Putamen (tissue), 1 donor: ENCODE results near the gene SETX.
"Not testable (repeated sequence)": the region's sequence is repeated elsewhere in the genome, so short reads cannot be mapped to it uniquely, and the experiment has no call there.

Experiments used
- DNase-seq: peaks from one replicate; pipeline ENCODE4 v3.0.0-alpha.2; 2016; ENCODE audit warnings: low spot score

SETX gene

DNA sequence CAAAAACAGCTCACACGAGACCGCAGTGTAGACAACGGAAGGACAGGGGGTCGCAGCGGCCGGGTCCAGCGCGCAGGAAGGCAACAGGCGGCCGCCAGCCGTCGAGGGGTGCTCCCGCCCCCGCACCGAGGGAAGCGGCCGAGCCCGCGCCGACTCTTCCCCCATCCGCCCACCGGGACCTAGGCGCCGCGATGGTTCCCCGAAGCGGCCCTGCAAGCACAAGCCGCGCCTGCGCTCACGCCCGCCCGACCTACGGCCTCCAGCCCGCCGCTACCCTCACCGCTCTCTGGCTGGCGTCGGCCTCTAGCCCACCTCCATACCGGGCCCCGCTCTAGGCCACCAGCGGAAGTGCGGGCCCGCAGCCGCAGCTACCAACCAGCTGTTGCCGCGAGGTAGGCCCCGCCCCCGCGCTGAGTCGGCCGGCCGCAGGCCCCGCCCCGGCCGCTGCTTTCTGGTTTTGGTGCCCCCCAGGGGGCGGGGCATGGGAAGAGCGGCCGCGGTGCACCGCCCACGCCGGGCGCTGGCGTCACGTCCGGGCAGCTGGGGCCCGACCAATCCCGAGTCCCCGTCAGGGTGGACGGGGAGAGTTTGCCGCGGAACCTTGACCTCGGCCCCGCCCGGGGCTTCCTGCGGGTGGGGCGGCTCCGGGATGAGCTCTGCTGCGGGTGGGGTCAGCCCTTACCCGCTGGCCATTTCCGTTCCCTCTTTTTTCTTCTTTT lies at the start of gene SETX:
Gene SETX (minus strand): TSS at position 350 of the 719 bp plus-strand sequence. CDS start 5,558 bp downstream, outside the sequence.
- DNase-seq: peak; percentile 98

DNA sequence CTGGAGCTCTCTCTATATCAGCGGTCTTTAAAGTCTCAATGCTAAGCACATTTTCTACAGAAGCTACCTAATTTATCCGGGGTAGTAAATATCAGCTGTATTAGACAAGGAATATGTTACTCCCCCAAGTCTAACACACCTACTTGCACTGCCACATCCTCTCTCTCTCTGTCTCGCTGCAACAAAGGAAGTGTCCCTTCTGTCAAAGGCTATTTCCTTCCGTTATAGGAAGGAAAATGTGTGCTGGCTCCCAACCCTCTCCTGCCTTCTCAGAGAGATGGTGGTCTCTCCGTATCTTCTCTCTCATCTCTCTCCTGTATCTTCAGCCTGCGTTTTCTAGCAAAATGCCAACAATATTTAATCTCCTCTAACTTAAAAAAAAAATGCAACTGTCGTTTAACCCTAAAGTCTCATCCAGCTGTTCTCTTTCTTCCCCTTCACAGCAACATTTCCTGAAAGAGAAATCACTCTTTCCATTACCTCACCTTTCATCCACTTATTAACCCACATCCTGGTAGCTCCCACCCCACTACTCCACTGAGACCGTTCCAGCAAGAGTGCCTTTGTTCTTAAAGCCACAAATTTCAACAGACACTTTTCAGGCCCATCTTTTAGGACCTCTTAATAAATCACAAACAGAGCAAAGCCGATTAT lies 49.6 kb upstream of the SETX start:
- no peak for DNase-seq

DNA sequence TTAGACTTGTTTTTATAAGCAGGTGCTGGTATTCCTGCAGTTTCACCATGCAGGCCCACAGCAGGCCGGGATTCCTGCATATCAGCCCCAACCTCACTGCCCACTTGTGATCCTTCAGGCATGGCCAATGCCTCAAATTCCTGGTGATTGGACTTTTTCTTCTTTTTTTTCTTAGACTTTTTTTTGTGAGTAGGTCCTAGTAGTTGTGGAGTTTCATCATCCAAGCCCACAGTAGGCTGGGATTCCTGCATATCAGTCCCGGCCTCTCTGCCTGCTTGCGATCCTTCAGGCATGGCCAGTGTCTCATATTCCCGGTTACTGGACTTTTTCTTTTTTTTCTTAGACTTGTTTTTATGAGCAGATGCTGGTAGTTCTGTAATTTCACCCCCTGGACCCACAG lies 47.0 kb upstream of the SETX start:
- no peak for DNase-seq

- no peak for DNase-seq
Observed at GRCh38 chr9:132395560-132395959, 40.8 kb upstream of the SETX start.

DNA sequence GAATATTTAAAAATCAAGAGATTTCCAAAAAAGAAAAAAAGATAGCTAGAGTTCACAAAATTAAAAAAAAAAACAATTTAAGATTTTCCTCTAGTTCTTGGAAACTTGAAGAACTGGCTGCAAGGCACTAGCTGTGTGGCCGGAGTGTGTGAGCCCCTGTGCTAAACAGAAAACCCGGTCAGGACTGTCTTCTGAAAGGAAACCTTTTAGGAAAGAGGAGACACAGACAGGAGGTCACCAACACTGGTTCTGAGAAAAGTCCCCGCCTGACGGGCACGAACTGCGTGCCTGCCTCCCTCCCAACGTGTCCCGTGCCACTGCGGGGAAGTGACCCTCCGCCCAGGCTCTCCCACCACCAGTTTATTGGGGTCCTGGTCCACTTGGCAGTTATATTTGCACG lies 36.7 kb upstream of the SETX start:
- DNase-seq: no peak

- DNase-seq: no peak
Observed at GRCh38 chr9:132390966-132391365, 36.2 kb upstream of the SETX start.

DNA sequence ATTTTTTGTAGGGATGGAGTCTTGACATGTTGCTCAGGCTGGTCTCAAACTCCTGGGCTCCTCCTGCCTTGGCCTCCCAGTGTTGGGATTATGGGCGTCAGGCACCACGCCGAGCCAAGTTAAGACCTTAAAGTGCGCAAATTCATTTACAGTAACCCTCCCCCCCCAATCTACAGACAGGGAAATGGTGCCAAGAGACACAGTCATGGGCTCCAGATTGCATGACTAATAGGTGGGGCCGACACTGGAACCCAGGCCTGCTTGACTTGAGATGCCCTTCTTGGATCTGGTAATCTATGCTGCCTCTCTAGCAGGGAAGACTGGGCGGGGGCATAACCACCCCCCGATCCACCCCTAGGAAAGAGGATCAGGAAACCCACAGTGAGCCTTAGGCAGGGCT lies 32.3 kb upstream of the SETX start:
- no peak for DNase-seq

DNA sequence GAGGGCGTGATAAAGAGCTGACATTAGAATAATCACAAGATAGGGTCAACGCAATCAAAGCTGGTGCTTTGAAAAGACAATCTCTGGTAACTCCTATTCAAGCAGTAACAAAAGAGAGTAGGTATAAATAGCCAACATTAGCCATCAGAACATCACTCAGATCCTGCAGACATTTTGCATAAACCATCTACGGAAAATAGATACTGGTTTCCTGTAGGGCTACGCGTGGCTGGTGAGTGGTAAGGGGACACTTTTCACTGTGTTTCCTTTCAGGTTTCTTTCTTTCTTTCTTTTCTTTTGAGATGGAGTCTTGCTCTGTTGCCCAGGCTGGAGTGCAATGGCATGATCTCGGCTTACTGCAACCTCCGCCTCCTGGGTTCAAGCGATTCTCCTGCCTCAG lies 29.6 kb upstream of the SETX start:
- no peak for DNase-seq

GRCh38 chr9:132383462-132383883 lies 28.7 kb upstream of the SETX start:
- DNase-seq: no peak

DNA sequence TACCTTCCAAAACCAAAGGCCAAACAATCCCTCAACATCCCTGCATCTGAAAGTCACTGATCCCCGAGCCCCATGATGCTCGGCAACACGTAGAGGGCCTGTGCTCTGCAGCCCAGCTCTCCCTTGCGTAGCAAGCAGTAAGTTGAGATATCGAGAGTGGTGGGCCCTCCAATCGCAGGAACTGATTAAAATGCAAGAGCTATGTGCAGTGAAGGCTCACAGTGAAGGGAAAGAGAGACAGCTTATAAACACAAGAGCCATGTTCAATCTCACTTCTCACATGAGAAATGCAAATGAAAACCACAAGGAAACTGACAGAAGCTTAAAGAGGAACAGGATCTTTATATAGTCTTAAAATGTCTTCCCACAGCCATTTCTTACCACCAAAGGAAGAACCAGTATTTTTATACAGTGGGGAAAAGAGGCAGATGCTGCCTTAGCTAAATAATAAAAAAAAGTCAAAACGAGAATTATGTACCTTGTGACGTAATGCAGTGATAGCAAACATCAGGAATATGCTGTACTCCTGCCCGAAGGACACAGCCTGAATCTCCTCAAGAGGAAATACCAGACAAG lies 27.3 kb upstream of the SETX start:
- no peak for DNase-seq

- DNase-seq: not testable (repeated sequence)
Observed at GRCh38 chr9:132378416-132378815, 23.6 kb upstream of the SETX start.

- DNase-seq: not testable (repeated sequence)
Observed at GRCh38 chr9:132377769-132378168, 23.0 kb upstream of the SETX start.

GRCh38 chr9:132372177-132373095 lies 17.6 kb upstream of the SETX start:
- peak; percentile 60 for DNase-seq

DNA sequence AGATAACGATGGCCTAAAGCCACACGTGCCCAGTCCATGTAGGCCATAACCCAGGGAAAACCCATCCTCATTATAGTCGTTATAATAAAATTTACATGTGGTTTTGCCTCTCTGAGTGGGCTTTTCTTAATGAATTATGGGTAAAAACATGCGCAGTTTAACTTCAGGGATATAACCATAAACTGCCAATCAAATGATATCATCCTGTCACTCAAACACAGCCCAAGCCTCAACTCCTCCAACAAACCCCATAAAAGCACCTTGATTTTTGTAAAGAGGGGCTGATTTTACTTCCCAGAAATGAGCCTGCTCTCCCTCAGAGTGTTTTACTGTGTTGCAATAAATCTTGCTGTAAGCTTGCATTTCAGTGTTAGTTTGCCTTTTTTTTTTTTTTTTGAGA lies 15.8 kb upstream of the SETX start:
- no peak for DNase-seq

- no peak for DNase-seq
Observed at GRCh38 chr9:132369421-132369820, 14.6 kb upstream of the SETX start.

DNA sequence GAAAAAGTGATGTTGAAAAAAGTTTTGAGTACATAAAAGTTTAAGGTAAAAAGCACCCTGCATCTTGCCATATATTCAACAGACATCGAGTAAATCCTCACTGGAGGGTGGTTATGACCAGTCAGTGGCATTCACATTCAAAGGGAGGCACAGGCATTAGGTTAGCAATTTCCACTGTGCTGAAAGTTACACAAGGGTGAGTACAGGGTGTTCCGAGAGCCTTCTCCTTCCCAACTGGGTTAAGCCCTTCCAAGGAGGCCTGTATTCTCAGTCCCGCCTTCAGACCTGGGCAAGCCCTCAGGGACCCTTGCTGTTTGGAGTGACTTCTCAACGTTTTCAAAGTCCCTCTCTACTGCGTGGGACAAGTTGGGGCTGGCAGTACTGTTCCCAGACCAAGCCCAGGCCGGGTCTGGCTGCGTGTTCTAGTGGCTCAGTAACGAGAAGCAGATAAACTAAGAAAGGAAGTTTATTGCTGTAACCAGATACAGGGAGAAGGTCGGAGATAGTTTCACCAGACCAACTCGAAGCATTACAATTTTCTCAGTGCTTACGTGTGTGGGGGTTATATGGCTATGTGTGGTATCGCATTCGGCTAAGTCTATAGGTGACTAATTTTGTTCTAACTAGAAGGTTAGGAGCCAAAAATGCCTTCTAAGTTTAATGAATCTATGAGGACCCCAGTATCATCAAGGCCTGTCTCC lies 13.0 kb upstream of the SETX start:
- no peak for DNase-seq

DNA sequence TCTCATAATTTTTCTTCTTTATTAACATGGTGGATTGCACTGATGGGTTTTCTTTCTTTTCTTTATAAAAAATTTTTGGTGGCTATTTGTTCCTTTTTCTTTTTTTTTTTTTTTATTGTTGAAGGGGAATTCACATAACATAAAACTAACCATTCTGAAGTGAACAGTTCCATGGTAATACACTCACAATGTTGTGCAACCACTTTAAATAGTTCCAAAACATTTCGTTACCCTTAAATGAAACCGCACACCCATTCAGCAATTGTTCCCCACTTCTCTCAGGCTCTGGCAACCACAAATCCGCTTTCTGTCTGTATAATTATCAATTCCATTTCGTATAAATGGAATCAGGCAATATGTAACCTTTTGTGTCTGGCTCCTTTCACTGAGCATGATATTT lies 11.7 kb upstream of the SETX start:
- no peak for DNase-seq

DNA sequence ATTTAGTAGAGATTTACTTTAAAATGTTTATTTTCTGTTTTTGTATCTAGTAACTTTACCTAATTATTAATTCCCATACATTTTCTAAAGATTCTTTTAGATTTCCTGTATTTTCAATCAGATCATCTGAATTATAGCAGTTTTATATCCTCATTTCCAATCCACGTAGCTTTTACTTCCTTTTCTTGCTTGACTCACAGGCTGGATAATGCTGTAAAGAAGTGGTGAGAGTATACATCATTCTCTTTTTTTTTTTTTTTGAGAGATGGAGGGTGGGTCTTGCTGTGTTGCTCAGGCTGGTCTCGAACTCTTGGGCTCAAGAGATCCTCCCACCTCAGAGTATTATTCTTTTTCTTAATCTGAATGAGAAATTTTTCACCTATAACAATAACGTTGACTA lies 11.2 kb upstream of the SETX start:
- DNase-seq: no peak

DNA sequence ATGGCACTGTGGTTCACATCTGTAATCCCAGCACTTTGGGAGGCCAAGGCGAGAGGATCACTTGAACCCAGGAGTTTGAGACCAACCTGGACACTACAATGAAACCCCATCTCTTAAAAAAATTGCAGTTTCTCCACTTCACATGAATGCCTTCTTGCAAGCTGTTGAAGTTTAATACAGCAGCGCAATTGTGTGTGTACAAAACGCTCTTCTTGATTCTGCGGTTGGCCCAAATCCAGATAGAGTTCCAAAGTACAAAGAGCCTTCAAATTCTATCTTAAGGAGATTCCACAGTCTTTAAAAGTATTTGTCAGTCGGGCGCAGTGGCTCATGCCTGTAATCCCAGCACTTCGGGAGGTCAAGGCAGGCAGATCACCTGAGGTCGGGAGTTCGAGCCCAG lies 9.3 kb upstream of the SETX start:
- DNase-seq: no peak

DNA sequence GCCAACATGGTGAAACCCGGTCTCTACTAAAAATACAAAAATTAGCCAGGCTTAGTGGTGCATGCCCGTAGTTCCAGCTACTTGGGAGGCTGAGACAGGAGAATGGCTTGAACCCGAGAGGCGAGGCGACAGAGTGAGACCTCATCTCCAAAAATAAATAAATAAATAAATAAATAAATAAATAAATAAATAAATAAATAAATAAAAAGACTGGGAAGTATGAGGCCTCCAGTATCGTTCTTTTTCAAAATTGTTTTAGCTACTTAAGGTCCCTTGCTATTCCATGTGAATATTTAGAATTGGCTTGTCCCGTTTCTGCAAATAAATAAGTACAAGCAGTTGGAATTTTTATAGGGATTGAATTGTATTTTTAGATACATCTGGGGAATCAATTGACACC lies 3.0 kb upstream of the SETX start:
- DNase-seq: no peak

DNA sequence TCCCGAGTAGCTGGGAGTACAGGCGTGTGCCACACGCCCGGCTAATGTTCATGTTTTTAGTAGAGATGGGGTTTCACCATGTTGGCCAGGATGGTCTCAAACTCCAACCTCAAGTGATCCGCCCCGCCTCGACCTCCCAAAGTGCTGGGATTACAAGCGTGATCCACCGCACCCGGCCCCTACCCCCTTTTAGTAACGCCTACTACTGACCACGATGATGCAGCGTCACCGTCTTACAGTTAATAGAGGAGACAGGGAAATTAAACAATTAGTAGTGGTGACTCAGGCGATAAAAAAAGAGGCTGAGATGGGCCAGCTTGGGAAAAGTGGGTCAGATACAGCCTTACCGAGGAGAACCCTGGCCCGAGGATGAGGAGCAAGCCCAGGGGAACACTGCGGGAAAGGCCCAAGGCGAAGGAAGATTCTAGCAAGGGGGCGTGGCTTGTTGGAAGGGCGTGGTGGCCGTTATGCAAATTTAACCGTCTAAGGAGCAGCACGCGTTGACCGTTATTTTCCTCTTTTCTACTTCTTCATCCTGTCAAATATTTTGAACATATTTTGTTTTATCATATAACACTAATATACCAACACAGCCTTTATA lies 1.6 kb upstream of the SETX start:
- DNase-seq: no peak
